ENCODE data around the gene FGF8. TPM values are rescaled to one million over a fixed set of nuclear protein-coding genes. Genes with fewer than 3 reads are reported as not detected.
"Not testable (repeated sequence)": the region's sequence is repeated elsewhere in the genome, so short reads cannot be mapped to it uniquely, and the experiment has no call there.

Gene FGF8, protein sequence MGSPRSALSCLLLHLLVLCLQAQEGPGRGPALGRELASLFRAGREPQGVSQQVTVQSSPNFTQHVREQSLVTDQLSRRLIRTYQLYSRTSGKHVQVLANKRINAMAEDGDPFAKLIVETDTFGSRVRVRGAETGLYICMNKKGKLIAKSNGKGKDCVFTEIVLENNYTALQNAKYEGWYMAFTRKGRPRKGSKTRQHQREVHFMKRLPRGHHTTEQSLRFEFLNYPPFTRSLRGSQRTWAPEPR
- under 1 TPM in 1 of 5 donors, not detected in 4; 0.19 TPM for polyA plus RNA-seq (ENCODE audit: insufficient read depth in 1 of 5, insufficient read length in 5 of 5, low replicate concordance in 1 of 5)
- long read RNA-seq, donor 1: 0 reads
- long read RNA-seq, donor 2: 0 reads
- long read RNA-seq, donor 3: 0 reads
- long read RNA-seq, donor 4: 0 reads
- long read RNA-seq, donor 5: 0 reads
- long read RNA-seq, donor 6: 0 reads
- long read RNA-seq, donor 7: 0 reads
- long read RNA-seq, donor 8: 0 reads

GRCh38 chr10:101775273-101776160, at the start of gene FGF8:
FGF8 (minus strand) TSS chr10:101776114; CDS start chr10:101775900, 214 bp downstream.
- DNase-seq: no peak

GRCh38 chr10:101824736-101825135, 48.8 kb upstream of the FGF8 start:
- DNase-seq: no peak

DNA sequence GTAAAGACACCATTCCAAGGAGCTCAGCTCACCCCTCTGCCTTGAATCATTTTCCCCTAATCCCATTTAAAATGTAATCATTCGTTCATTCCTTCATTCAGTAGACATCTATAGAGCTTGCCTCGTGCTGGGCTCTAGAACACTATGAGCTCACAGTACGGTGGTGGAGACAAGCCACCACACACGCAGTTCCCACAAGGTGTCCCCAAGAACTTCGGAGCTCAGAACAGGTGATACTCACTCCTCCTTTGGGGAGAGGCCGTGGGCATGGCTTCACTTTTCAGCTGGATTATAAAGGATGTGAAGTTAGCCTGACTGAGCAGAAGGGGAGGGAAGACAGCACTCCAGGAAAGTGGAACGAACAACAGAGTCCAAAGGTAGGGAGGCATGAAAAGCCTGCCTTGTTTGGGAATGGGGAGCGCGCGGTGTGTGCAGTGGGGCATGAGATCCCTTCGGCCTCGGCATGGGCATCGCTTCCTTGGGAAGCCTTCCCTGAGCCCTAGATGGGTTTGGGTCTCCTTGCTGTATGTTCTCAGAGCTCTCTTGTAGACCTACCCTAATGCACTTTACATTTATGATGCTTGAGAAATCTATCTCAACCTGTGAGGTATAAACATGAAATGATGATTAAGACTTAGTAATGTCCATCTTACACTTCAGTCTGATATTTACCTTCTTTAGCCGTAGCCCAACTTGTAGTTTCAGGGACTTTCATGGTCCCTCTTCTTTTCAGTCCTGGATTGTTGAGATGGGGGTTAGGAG, 43.1 kb upstream of the FGF8 start:
- no peak for DNase-seq

GRCh38 chr10:101818119-101818871, 42.4 kb upstream of the FGF8 start, which contains the start of gene OGA:
OGA (minus strand) TSS chr10:101818444; CDS start chr10:101818022, 422 bp downstream.
- DNase-seq: peak; percentile 98 to 99

- peak; percentile 85 to 90 for DNase-seq
These were observed 41.6 kb upstream of the FGF8 start for GRCh38 chr10:101817337-101818118.

DNA sequence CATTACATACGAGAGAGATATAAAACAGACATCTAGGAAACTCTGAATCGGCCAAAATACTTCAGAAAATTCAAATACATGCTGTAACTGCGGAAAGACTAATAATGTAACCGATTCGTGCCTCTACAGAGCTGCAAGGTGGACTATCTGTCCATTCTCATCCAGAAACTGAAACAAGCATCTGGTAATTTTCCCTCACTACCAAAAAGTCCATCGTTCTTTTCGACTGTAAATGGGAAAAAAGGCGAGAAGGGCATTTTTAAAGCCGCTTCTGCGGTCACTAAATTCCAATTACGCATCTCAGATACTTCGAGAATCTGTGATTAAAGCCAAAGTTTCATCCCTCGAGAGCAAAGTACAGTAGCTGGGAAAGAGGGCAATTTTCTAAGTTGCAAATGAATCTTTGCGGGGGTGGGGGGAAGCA, 41.0 kb upstream of the FGF8 start:
- DNase-seq: no peak

GRCh38 chr10:101816376-101816775, 40.5 kb upstream of the FGF8 start:
- no peak for DNase-seq

DNA sequence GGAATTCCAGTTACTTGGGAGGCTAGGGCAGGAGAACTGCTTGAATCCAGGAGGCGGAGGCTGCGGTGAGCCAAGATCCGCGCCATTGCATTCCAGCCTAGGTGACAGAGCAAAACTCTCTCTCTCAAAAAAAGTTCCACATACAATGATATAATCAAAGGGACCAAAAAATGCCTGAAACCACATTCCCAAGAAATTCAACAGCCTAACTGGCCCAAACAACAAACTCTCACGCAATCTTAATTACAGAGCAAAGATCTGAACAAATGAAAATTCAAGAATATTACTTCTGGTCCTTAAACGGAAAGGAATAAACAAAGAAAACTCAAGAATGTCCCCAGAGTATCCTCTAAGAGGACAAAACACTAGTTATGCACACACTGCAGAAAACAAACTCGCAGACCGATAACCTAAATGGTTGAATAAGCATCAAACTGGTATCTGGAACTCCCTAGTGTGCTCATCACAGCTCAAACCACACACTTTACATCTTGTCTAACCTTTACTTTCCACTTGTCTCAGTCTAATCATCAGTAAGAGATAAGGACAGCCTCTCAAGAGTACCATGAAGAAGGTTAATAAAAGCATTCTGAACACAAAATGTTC, 38.7 kb upstream of the FGF8 start:
- no peak for DNase-seq

DNA sequence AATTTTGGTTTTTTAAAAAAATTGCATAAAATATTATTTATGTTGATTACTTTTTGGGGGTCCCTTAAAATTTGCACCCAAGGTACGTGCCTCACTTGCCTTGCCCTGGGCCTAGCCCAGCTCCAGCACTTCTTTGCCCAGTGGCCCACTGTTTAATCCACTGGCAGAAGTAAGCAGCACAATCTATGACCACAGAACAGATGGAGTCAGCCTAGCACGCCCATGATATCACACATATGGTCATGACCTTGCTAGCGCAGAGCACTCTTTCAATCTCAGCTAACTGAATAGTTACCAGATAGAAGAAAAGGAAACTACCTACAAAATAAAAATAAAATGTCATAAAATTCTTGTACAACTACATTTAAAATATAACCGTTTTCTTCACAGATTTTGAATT, 36.7 kb upstream of the FGF8 start:
- no peak for DNase-seq

DNA sequence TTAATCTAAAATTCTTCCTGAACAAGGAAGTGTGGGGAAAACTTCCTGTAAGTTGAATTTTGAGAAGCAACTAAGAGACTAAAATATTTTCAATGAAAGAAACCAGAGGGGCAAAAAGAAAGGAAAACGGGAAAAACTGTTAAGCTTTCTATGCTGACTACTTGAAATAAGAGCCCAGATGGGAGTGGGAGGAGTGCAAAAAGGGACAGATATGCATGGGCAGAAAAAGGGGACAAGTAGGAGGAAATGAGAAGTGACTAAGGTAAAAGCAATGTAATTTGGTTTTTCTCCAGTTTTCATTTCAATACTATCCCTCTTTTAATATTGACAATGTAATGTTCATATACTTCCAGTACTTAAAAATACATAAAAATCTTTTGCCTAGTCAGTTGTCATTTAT, 31.2 kb upstream of the FGF8 start:
- no peak for DNase-seq

GRCh38 chr10:101803511-101803910, 27.6 kb upstream of the FGF8 start:
- DNase-seq: no peak

- no peak for DNase-seq
These were observed 21.6 kb upstream of the FGF8 start for GRCh38 chr10:101797403-101798059.

DNA sequence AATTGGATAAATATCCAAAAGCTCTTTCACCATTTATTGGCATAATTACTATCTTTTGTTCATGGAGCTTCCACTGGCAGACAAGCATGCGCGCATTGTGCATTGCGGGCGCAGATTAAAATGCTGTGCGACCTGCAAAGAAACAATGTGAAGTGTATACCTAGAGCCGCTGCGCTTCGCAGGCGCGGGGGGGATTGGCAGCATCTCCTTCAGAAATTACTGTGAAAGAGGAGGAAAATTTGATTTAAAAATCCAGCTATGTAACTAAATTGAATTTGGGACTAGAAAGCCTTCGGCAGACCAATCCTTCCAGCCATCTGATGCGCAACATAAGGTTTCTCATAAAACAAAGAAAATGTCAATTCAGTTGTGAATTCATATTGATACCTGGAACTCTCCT, 17.6 kb upstream of the FGF8 start:
- DNase-seq: no peak

- no peak for DNase-seq
These were observed 13.8 kb upstream of the FGF8 start for GRCh38 chr10:101789686-101790085.

DNA sequence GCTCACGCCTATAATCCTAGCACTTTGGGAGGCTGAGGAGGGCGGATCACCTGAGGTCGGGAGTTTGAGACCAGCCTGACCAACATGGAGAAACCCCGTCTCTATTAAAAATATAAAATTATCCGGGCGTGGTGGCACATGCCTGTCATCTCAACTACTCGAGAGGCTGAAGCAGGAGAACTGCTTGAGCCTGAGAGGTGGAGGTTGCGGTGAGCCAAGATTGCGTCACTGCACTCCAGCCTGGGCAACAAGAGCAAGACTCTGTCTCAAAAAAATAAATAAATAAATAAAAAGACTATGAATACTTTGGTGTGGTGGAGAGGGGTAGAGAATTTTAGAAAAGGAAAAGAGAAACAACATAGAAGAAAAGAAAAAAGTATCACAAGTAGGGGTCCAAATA, 13.3 kb upstream of the FGF8 start:
- not testable (repeated sequence) for DNase-seq

- DNase-seq: no peak
These were observed 9.9 kb upstream of the FGF8 start for GRCh38 chr10:101785801-101786200.

GRCh38 chr10:101784558-101784957, 8.6 kb upstream of the FGF8 start:
- DNase-seq: no peak

GRCh38 chr10:101783736-101784118, 7.8 kb upstream of the FGF8 start:
- DNase-seq: no peak
